ELF-1 (cell line): ENCODE results near the gene ZBTB46.

Source experiments
- DNase-seq: peaks from one replicate; pipeline ENCODE4 v3.0.0-alpha.2; 2016; ENCODE audit warnings: low read depth, low spot score

ZBTB46 gene

DNA sequence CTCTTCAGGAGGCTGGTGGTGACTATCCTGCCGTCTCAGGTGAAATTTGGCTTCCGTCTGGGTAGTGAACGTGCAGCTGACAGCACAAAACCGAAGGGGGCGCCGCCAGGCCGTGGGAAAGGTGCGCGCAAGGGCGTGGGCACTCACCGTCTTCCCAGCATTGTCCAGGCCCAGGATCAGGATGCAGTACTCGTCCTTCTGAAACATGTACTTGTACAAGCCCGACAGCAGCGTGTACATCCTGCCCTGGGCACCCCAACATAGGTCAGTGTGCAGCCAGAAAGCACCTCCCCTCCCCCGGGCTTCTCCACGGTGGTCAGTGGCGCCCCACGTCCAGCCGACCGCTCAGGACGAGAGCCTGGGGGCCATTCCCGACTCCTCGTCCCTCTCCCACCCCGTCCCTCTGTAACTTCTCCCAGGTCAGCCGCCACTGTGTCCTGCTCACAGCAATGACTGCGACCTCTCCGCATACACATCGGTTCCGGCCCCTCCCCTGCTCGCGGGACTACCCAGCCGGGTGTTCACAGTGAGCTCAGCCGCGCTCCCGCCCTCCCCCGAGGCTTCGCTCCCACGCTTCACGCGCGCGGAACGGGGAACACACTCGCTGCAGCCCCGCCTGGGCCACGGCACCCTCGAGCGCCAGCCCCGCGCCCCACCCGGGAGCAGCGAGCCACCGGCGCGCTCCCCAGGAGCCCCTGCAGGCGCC, 124.1 kb downstream of the ZBTB46 start:
- DNase-seq = peak; percentile 61

DNA sequence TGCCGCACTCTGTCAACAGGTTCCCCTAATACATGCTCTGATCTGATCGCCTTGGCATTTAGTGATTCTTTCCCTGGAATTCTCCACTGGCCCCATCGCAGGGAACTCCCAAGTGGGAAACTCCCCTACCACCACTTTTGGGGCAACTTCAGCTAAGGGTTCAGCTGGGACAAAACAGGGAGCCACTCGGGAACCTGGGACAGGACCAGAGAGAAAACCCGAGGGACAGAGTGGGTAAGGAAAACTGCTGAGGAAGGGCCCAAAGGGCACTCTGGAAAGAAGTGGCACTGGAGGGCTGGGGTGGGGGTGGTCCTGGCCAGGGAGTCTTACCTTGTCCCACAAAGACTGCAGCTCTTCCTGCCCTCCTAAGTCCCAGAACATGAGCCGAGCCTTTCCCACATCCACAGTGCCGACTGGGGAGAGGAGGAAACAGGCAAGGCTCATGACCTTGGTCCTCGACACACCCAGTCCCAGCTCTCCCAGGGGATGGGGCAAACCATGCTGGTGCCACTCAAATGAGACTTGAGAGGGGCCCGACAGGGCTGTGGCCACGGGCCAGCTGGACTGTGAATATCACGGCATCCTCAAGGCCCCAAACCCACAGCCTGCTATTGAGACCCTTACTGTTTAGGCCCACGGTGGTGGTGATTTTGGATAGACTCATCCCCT, 124.9 kb downstream of the ZBTB46 start:
- DNase-seq = no peak

DNA sequence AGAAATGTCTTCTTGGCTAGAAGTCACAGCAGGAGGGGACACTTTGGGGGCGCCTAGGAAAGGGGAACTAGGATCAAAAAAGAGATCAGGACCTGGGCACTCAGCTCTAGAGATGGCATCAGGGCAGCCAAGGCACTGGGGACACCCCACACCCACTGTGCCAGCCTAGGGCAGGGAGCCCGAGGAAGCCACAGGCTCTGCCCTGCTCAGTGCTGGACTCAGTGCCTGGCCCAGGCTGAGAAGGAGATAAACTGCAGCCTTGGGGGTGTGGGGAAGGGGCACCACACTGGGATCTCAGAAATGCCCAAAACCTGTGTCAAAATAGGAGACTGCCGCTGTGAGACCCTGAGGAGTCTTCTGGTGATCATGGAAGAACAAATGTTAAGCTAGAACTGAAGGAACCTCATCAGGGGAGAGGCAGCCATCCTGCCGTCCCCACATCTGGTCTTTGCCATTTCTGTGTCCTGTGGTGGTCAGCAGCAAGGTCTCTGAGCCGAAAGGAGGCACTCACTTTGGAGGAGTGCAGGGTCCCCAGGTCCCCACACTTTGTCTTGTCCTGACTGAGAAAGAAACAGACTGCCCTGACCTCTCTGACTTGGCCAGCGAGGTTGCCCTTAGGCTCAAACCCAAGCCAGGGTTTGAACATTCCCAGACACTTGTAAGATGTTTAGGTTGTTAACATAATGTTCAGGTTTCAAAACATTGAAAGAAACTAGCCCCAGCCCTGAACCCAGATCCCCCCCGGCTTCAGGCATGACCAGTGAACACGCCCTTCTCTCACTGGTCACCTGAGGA, 125.6 kb downstream of the ZBTB46 start:
- DNase-seq = no peak

- no peak for DNase-seq
Observed at GRCh38 chr20:63704749-63705117, 126.3 kb downstream of the ZBTB46 start.

DNA sequence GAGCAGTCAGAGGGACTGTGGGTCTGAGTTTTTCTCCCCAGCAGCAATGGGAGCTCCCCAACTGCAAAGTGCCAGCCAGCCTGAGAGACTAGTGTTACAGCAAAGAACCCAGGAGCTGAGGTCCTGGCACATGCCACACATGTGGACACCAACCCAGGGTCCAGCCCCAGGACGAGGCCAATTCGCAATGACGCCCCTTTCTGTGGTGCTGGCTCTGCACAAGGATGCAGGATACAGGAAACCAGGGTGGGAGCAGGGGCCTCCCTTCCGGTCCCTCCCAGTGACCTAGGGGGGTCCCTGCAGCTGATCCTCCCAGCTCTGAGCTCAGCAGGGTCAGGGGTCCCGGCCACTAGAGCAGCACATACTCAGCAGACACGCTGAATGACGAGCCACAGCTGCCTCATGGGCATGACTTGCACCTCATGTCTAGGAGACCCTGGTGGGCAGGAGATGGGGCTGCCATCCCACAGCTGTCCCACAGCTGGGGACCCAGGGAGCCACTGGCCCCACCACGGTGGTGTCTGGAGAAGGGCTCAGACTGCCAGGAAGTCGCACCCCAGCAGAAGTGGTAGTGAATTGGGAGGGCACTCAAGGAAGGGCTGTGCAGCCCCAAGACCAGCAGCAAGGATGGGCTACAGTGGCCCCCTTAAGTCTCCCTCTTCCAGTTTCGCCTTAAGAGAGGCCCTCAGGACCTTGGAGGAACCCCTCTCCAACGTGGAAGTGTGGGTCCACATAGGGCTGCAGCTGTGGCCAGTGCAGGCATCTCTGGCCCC, 126.9 kb downstream of the ZBTB46 start:
- DNase-seq = no peak

DNA sequence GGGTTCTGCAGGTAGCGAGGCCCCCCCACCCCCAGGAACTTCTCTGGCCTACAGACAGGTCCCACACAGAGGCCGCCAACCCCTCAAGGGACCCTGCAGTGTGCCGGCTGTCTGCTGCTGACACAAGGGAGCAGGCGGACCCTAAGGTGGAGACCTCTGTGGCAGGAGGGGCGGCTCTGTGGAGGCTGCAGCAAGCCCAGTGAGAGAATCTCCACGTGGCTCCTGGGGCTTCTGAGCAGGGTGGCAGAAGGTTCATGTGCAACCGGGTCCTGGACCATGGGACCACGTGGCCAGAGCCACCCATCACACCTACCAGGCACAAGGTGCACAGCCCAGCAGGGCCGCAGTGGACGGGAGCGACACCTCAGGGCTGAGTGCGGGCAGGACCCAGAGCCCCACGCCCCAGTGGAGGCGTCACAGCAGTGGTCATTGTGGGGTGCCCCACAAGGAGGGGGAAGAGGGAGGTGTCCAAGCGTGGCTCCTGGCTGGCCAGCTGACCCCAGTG, 127.5 kb downstream of the ZBTB46 start:
- DNase-seq = no peak

DNA sequence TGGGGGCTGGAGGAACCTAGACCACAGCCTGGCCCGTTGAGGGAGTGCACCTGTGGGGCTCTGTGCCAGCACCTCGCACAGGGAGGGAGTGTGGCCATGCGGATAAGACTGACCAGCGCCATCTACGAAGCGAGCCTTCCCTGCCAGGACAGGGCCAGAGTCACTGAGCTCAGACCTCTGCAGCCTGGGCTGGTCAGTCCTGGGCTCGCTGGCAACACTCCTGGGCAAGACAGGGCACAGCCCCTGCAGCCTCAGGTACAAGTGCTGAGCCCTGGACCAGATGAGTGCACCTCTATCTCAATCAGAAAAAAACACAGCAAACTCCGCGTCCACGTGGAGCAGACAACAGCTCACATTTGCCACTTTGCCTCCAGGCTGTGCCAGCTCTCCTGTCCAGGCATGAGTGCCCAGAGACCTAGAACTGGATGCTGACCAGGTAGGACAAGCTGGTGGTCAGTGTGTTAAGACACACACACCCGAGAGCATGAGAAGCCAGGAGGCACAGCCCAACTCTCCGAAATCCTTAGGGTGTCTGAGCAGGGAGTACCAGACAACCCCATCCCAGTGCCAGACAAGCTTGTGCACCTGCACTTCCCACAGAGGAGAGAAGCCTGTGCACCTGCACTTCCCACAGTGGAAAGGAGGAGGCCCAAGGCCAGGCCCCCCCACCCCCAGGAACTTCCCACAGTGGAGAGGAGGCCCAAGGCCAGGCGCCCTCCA, 128.2 kb downstream of the ZBTB46 start:
- DNase-seq = peak; percentile 1

DNA sequence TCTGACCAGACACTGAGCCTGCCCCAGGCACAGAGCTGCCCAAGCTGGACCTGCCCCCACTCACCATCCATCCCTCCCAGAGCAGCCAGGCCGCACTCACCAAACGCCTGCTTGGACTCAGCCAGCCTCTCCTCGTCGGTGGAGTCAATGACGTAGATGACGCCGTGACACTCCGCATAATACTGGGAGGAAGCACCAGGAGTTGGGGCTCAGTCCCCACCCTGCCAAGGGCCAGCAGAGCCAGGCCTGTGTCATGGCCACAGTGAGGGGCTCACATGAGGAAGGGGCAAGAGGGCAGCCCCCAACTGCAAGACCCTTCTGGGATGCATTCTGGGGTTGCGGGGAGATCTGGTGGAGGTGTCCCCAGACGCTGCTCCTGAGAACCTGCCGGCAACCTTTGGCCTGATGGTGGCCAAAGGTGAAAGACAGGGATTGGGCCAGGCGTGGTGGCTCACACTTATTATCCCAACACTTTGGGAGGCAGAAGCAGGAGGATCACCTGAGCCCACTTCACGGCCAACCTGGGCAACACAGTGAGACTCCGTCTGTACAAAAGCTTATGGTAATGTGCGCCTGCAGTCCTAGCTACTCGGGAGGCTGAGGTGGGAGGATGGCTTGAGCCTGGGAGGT, 128.9 kb downstream of the ZBTB46 start:
- no peak for DNase-seq

- peak; percentile 1 for DNase-seq
Observed at GRCh38 chr20:63701329-63702035, 129.6 kb downstream of the ZBTB46 start.

DNA sequence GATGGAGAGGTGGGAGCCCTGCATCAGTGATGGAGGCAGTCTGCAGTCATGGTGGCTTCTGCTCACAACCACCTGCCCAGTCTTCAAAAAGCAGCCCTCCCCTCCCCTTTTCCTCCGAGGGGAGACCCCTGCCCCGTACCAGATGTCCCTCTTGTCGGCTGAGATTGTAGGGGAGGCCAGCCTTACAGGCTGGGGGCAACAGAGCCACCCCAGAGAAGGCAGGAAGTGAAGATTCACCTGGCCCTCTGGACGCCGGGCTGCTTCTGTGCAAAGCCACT, 130.1 kb downstream of the ZBTB46 start:
- peak; percentile 1 for DNase-seq

DNA sequence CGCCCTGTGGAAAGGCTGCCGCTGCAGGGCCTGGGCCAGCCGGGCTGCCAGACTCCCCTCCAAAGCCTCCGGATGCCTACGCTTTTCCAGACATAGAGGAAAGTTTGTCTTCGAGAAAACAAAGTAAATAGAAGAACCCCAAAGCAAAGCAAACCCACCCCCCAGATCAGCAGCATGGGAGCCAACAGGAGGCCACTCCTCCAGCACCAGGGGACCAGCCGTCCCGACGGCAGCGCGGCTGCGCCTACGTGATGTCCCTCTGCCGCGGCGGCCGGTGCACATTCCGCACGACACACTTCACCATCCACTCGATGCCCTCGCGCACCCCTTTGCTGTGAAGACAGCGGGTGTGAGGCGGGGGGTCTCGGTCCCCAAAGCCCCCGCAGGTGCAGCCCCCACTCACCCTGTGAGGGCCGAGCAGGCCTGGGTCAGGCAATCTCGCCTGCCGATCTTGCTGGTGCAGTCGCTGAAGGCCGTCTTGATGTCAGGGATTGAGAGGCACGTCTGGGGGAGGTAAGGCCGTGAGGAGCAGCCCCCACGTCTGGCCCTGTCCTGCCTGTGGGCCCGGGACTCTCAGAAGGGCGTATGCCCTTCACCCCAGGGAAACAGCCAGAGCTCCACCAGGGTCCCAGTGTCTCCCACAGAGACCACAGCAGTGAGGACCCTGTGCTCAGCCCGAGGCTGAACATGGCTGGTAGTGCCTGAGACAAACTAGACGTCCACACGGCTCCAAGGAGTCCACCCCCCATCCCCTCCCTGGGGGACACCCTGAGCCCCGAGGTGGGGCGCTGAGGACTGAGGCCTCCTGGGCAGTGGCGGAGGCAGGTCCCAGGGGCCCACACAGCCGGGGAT, 130.6 kb downstream of the ZBTB46 start:
- peak; percentile 4 for DNase-seq

DNA sequence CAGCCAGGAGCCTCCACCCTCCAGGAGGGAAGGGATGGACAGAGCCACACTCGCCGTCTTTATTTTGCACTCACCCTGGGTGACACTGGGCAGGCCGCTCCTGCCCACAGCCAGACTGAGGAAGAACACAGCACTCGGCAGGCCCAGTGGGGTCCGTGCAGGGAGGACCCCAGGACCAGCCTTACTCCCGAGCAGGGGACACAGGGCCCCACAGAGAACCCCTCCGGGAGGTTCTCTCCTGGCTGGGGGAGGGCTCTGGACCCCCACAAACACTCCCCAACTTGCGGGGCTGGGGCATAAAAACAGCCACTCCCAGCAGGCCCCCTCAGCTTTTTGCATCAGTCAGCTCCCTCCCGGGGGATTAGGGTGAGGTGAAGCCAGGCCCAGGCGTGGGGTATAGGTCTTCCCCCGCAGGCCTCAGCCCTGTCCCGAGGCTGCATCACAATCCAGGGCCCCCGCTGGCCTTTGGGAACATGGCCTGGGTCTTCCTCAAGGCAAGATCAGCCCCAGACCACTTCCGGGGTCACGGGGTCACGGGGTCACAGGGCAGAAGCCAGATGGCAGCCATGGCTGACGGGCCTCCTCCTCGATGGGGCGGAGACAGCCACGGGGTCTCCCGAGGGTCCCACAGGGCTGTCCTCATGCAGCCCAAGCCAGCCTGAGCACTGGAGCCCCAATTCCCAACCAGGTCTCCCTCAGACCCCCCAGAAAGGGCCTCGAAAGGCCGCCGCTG, 131.4 kb downstream of the ZBTB46 start:
- peak; percentile 7 for DNase-seq

- DNase-seq = peak; percentile 41
Observed at GRCh38 chr20:63698739-63699465, 132.2 kb downstream of the ZBTB46 start.

- peak; percentile 33 for DNase-seq
Observed at GRCh38 chr20:63697868-63698545, 133.1 kb downstream of the ZBTB46 start.

GRCh38 chr20:63697357-63697867, 133.7 kb downstream of the ZBTB46 start:
- peak; percentile 28 for DNase-seq

DNA sequence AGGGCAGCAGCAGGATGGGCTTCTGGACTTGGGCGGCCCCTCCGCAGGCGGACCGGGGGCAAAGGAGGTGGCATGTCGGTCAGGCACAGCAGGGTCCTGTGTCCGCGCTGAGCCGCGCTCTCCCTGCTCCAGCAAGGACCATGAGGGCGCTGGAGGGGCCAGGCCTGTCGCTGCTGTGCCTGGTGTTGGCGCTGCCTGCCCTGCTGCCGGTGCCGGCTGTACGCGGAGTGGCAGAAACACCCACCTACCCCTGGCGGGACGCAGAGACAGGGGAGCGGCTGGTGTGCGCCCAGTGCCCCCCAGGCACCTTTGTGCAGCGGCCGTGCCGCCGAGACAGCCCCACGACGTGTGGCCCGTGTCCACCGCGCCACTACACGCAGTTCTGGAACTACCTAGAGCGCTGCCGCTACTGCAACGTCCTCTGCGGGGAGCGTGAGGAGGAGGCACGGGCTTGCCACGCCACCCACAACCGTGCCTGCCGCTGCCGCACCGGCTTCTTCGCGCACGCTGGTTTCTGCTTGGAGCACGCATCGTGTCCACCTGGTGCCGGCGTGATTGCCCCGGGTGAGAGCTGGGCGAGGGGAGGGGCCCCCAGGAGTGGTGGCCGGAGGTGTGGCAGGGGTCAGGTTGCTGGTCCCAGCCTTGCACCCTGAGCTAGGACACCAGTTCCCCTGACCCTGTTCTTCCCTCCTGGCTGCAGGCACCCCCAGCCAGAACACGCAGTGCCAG, 134.3 kb downstream of the ZBTB46 start, which contains the start of gene TNFRSF6B:
TNFRSF6B (plus strand) TSS at position 25 of the 729 bp plus-strand sequence; CDS start at position 141, 116 bp downstream.
- no peak for DNase-seq
